Measurements from ENCODE around the gene MSLN. TPM values are rescaled to one million over a fixed set of nuclear protein-coding genes. Genes with fewer than 3 reads are reported as not detected.
A peak's percentile ranks its signal among the peaks of the same experiment; 100 is the strongest.
"Not testable (repeated sequence)": the region's sequence is repeated elsewhere in the genome, so short reads cannot be mapped to it uniquely, and the experiment has no call there.

MSLN gene
- 1 to 10 TPM in 3 of 4 donors, not detected in 1; 1.1 to 4.3 (median 4.0) TPM for total RNA-seq

GRCh38 chr16:760545-761343, at the start of gene MSLN:
Gene MSLN (plus strand): TSS chr16:760734. CDS start chr16:762681, 1,947 bp downstream.
- no peak within 1 kb of the TSS for H3K4me3 ChIP-seq (ENCODE audit: low read depth, poor library complexity, severe bottlenecking)
- 62 to 66% methylated on average over 34 to 37 of the region's 37 CpGs for WGBS, 2 donors
- intact Hi-C loops (cut with DNase I; ENCODE audit: low total_unique reads) = no loop called here
- no peak for DNase-seq (ENCODE audit: low spot score in 2 of 2)
- TF ChIP-seq POLR2A (IDR thresholded peaks at IDR 0.05) (no peak), CTCF (IDR thresholded peaks at IDR 0.05) (no peak)

- WGBS, 2 donors = 55 to 61% methylated on average over 9 to 12 of the region's 12 CpGs
- DNase-seq (ENCODE audit: low spot score in 2 of 2) = no peak
- intact Hi-C loops (cut with DNase I; ENCODE audit: low total_unique reads) = loop anchor here (5.0 to 10.0 kb wide), 2 partner anchors 71 to 384 kb away; partner anchors contain the start of gene C1QTNF8
Measured at GRCh38 chr16:711084-711483, 49.5 kb upstream of the MSLN start.

DNA sequence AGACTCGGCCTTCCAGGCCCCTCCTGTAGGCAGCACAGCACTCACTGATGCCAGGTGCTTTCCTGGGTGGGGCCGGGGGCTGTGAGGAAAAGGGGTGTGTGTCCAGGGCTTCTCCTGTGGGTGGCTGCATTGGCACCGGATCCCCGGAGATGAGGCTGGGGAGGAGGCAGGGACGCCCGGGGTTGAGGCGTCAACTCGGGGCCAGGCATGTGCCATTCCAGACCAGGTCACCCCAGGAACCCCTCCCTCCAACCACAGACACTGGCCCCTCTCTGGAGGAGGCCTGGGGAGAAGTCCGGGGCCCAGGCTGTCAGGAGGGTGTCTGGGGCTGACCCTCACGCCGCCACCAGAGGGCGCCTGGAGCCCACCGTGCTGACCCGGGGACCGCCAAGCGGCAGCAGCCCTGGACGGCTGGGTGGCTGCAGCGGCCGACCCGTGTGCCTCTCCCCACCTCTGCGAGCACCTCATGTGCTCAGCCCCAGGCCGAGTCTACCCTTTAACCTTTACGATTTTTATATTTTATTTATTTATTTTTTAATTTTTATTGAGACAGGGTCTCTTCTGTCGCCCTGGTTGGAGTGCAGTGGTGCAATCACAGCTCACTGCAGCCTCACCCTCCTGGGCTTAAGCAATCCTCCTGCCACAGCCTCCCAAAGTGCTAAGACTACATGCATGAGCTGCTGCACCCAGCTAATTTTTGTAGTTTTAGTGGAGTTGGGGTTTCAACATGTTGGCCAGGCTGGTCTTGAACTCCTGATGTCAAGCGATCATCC, 48.8 kb upstream of the MSLN start:
- DNase-seq (ENCODE audit: low spot score in 2 of 2) = peak in 1 of 2 donors; percentile 95
- TF ChIP-seq POLR2A (IDR thresholded peaks at IDR 0.05) (no peak), CTCF (IDR thresholded peaks at IDR 0.05) (peak in 1 of 3 donors; percentile 35)
- no peak overlapping the region for H3K4me3 ChIP-seq (ENCODE audit: low read depth, poor library complexity, severe bottlenecking)
- intact Hi-C loops (cut with DNase I; ENCODE audit: low total_unique reads) = loop anchor here (5.0 to 10.0 kb wide), 2 partner anchors 71 to 383 kb away; partner anchors contain the start of gene C1QTNF8
- WGBS, 2 donors = 8 to 13% methylated on average over 24 to 25 of the region's 25 CpGs

More at GRCh38 chr16:711084-711483, 49.5 kb upstream of the MSLN start:
- TF ChIP-seq POLR2A (IDR thresholded peaks at IDR 0.05) = no peak
- TF ChIP-seq CTCF (IDR thresholded peaks at IDR 0.05) = no peak
- no peak overlapping the region for H3K4me3 ChIP-seq (ENCODE audit: low read depth, poor library complexity, severe bottlenecking)

DNA sequence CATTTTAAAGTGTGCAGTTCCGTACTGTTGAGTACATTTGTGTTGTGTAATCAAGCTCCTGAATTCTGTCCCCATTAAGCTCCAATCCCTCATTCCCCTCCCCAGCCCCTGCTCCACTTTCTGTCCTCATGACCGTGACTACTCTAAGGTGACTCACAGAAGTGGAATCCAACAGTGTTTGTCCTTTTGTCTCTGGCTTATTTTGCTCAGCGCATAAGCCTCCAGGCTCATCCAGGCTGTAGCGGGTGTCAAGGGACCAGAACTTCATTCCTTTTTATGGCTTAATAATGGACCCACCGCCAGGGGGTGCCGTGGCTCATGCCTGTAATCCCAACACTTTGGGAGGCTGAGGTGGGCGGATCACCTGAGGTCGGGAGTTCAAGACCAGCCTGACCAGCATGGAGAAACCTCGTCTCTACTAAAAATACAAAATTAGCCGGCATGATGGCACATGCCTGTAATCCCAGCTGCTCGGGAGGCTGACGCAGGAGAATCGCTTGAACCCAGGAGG, 47.7 kb upstream of the MSLN start:
- intact Hi-C loops (cut with DNase I; ENCODE audit: low total_unique reads) = loop anchor here (5.0 to 10.0 kb wide), 2 partner anchors 70 to 382 kb away; partner anchors contain the start of gene C1QTNF8
- not testable (repeated sequence) for DNase-seq (ENCODE audit: low spot score in 2 of 2)

DNA sequence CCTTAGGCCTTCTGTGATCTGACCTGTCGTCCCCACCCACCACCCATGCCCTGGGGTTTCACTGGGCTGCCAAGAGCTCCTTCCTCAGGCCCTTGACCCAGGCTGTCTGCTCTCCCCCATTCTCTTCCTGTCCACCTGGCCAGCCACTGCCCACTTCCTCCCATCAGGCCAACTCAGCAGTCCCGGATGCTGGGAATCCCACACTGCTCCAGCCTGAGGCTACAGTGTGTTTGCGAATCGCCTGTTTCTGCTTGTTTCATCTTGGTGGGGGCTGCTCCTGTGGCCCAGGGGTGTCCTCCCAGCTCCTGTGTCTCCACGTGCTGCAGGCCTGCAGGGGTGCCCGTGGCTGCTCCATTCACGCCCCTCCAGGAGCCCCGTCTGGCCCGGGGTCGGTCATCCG, 46.5 kb upstream of the MSLN start:
- 48 to 59% methylated on average over 9 to 11 of the region's 11 CpGs for WGBS, 2 donors
- DNase-seq (ENCODE audit: low spot score in 2 of 2) = no peak
- TF ChIP-seq POLR2A (IDR thresholded peaks at IDR 0.05) (no peak), CTCF (IDR thresholded peaks at IDR 0.05) (no peak)
- intact Hi-C loops (cut with DNase I; ENCODE audit: low total_unique reads) = loop anchor here (5.0 to 10.0 kb wide), 2 partner anchors 68 to 381 kb away; partner anchors contain the start of gene C1QTNF8
- H3K4me3 ChIP-seq (ENCODE audit: low read depth, poor library complexity, severe bottlenecking) = no peak overlapping the region

More for the DNA sequence above, 47.7 kb upstream of the MSLN start:
- 20 to 33% methylated on average over 10 to 13 of the region's 13 CpGs for WGBS, 2 donors
- H3K4me3 ChIP-seq (ENCODE audit: low read depth, poor library complexity, severe bottlenecking) = not testable (repeated sequence)

Data from lower leg skin (tissue), 4 donors.